NCI-H1436 (cell line): ENCODE results near the gene BICRA.

ENCODE experiments used
- DNase-seq: peaks from one replicate; lab custom pipeline; 2025; lab: John Stamatoyannopoulos, UW

The BICRA gene

GRCh38 chr19:47750752-47751151 lies 141.8 kb downstream of the BICRA start:
- DNase-seq: no peak

- DNase-seq: no peak
These were observed 143.7 kb downstream of the BICRA start for GRCh38 chr19:47752440-47753211.
